GM19455 (cell line): ENCODE results near the gene CYP2A6.
"Not testable (repeated sequence)": the region's sequence is repeated elsewhere in the genome, so short reads cannot be mapped to it uniquely, and the experiment has no call there.

ENCODE experiments used
- ATAC-seq: cut with Tn5 transposase; IDR thresholded peaks from one replicate; pipeline ENCODE4 v1.9.1; 2021; ENCODE audit not compliant: unreplicated experiment

Gene CYP2A6

GRCh38 chr19:40846722-40847121 is 3.5 kb downstream of the CYP2A6 start:
- ATAC-seq, result not testable (repeated sequence)

- ATAC-seq, result not testable (repeated sequence)
These were observed 6.6 kb downstream of the CYP2A6 start for GRCh38 chr19:40843653-40844052.

DNA sequence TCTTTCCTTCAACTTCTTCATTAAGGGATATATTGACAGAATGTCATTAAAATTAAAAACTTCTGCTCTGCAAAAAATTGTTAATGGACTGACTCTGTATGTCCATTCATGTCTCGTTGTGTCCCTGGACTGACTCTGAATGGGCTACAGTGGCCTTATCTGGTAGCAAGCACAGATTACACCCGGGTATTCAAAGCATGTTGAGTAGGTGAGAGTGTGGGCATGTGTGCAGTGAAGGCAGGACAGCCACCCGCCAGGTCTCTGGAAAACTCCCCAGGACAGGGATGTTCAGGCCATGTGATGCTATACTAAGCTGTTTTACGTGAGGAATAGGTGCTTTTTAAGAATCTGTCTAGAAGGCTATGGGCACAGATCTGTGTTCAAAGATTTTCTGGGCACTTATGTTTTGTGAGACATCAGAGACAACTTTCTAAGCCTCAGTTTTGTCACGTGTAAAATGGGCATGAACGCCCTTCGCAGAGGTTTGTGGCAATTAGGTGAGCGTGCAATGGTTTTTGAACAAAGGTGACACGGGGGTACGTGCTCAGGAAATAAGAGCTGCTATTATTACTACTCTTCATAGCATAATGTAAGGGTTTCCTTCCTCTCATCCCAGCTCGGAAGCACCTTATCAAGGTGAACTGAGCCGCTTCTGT is 7.1 kb downstream of the CYP2A6 start:
- not testable (repeated sequence) for ATAC-seq

DNA sequence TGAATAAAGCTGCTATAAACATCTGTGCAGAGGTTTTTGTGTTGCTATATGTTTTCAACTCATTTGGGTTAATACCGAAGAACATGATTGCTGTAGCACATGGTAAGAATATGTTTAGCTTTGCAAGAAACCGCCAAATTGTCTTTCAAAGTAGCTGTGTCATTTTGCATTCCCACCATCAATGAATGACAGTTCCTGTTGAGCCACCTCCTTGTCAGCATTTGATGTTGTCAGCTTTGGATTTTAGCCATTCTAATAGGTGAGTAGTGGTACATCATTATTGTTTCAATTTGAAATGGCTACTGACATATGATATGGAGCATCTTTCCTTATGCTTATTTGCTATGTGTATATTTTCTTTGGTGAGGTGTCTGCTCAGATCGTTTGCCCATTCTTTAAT is 8.2 kb downstream of the CYP2A6 start:
- not testable (repeated sequence) for ATAC-seq

- ATAC-seq, result not testable (repeated sequence)
These were observed 11.8 kb downstream of the CYP2A6 start for GRCh38 chr19:40838477-40838876.

- no peak for ATAC-seq
These were observed 13.4 kb downstream of the CYP2A6 start for GRCh38 chr19:40836754-40837429.

DNA sequence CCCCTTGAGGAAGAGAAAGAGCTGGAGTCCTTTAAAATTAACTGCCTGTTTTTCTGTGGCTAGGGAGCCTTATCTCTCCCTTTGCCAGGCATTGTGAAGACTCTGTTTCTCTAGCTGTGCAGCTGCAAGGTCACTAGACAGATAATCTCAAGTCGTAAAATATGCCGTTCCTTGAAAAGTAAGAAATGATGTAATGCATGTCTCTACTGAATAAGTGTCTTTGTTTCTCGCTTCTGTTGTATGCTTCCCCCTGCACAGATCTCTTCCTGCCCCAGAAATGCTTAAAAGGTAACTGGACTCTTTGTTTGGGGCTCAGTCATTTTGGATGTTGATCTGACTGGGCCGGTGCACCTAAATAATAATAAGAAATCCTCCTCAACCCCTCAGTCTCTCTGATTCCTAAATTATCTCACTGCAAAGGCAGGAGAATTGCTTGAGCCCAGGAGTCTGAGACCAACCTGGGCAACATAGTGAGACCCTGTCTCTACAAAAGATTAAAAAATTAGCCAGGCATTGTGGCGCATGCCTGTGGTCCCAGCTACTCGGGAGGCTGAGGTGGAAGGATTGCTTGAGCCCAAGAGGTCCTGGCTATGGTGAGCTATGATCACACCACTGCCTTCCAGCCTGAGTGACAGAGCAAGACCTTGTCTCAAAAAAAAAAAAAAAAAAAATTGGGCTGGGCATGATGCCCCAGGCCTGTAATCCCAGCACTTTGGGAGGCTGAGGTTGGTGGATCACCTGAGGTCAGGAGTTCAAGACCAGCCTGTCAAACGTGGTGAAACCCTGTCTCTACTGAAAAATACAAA is 16.3 kb downstream of the CYP2A6 start:
- not testable (repeated sequence) for ATAC-seq

- ATAC-seq, result not testable (repeated sequence)
These were observed 17.8 kb downstream of the CYP2A6 start for GRCh38 chr19:40832431-40832790.

- no peak for ATAC-seq
These were observed 18.5 kb downstream of the CYP2A6 start for GRCh38 chr19:40831502-40832430.

DNA sequence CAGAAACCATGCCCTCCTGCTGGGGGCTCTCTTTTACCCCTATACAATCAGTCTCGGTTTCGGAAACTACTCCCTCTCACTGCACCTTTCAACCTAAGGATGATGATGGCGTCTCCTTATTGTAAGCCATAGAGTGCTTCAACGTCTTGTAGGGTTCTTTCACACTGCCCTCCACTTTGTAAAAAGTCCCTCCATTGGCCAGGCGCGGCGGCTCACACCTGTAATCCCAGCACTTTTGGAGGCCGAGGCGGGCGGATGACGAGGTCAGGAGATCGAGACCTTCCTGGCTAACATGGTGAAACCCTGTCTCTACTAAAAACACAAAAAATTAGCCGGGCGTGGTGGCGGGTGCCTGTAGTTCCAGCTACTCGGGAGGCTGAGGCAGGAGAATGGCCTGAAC is 19.5 kb downstream of the CYP2A6 start:
- not testable (repeated sequence) for ATAC-seq

- no peak for ATAC-seq
These were observed 21.0 kb downstream of the CYP2A6 start for GRCh38 chr19:40829205-40829604.

GRCh38 chr19:40827386-40828247 is 22.6 kb downstream of the CYP2A6 start:
- ATAC-seq, result no peak

GRCh38 chr19:40826699-40827385 is 23.4 kb downstream of the CYP2A6 start:
- ATAC-seq, result not testable (repeated sequence)

DNA sequence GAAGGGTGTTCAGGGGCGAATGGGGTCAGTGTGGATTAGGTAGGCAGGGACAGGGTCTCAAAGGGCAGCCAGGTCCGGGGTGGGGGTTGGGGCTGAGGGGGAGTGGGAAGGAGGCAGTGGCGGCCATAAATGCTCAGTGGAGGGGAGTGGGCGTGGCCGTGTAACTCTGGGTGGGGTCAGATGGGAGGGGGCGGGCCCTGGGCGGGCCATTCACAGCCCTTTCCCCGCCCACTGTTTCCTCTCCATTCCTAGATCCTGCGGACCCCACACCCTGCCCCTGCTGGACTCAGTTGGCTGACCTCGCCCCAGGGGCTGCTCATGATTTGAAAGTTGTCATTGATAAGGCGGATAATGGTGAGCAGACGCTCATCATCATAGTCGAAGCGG is 23.9 kb downstream of the CYP2A6 start:
- ATAC-seq, result not testable (repeated sequence)

GRCh38 chr19:40825460-40826095 is 24.7 kb downstream of the CYP2A6 start:
- ATAC-seq, result not testable (repeated sequence)

DNA sequence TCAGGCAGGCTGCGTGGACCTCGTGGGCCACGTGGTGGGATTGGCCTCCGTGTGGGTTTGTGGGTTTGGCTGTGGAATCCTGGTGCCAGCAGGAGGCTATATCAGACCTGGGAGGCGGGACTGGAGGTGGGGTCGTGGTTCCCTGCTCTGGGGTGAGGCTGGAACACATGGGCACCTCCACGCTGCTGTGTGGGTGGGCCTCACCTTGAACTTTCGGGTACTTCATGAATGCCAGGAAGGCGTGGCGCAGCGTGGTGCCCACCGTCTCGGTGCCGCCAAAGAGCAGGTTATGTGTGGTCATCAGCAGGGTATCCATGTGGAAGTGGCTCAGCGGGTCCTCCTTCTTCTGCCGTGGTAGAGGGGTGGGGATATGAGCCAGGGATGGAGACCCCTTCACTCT is 25.3 kb downstream of the CYP2A6 start:
- ATAC-seq, result not testable (repeated sequence)

DNA sequence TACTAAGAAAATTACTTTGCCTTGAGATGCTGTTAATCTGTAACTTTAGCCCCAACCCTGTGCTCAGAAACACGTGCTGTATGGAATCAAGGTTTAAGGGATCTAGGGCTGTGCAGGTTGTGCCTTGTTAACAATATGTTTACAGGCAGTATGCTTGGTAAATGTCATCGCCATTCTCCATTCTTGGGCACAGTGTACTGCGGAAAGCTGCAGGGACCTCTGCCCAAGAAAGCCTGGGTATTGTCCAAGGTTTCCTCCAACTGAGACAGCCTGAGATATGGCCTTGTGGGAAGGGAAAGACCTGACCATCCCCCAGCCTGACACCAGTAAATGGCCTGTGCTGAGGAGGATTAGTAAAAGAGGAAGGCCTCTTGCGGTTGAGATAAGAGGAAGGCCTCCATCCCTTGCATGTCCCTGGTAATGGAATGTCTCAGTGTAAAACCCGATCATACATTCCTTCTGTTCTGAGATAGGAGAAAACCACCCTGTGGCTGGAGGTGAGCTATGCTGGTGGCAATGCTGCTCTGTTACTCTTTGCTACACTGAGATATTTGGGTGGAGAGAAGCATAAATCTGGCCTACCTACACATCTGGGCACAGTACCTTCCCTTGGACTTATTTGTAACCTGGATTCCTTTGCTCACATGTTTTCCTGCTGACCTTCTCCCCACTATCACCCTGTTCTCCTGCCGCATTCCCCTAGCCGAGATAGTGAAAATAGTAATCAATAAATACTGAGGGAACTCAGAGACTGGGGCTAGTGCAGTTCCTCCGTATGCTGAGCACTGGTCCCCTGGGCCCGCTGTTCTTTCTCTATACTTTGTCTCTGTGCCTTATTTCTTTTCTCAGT is 27.3 kb downstream of the CYP2A6 start:
- ATAC-seq, result not testable (repeated sequence)

- no peak for ATAC-seq
These were observed 28.1 kb downstream of the CYP2A6 start for GRCh38 chr19:40822161-40822560.
